SKM-1 treated with dmso at 0.1 percent for 144 hours (cell line): Measurements from ENCODE around the gene SERPING1.
A peak's percentile ranks its signal among the peaks of the same experiment; 100 is the strongest.
"Not testable (repeated sequence)": the region's sequence is repeated elsewhere in the genome, so short reads cannot be mapped to it uniquely, and the experiment has no call there.

ENCODE experiments used
- DNase-seq: peaks from one replicate; lab custom pipeline; 2025; ENCODE audit not compliant: unreplicated experiment; lab: John Stamatoyannopoulos, UW

The SERPING1 gene

GRCh38 chr11:57652230-57652629 is 54.7 kb downstream of the SERPING1 start:
- DNase-seq, result not testable (repeated sequence)

- no peak for DNase-seq
These were observed 55.2 kb downstream of the SERPING1 start for GRCh38 chr11:57652662-57653061.

GRCh38 chr11:57653163-57653562 is 55.7 kb downstream of the SERPING1 start:
- DNase-seq, result peak; percentile 16

GRCh38 chr11:57656885-57657193 is 59.4 kb downstream of the SERPING1 start:
- no peak for DNase-seq

- peak; percentile 98 for DNase-seq
These were observed 59.9 kb downstream of the SERPING1 start, which contains the start of gene CLP1 for GRCh38 chr11:57657194-57658022. CLP1 (plus strand) TSS chr11:57657762; CDS start chr11:57659477, 1,715 bp downstream.

- DNase-seq, result no peak
These were observed 60.5 kb downstream of the SERPING1 start for GRCh38 chr11:57658023-57658361.

GRCh38 chr11:57659669-57660068 is 62.2 kb downstream of the SERPING1 start:
- no peak for DNase-seq

GRCh38 chr11:57662893-57663292 is 65.4 kb downstream of the SERPING1 start:
- DNase-seq, result no peak

- DNase-seq, result no peak
These were observed 66.5 kb downstream of the SERPING1 start for GRCh38 chr11:57663975-57664374.
